Prostate gland (tissue), 2 donors: ENCODE results near the gene RELT. TPM values are rescaled to one million over a fixed set of nuclear protein-coding genes. Genes with fewer than 3 reads are reported as not detected.

Experiments used
- DNase-seq: peaks from one replicate; pipeline ENCODE4 v3.0.0-alpha.2; 2019; ENCODE audit warnings: low spot score
- H3K27ac ChIP-seq, 2 donors: fragments of 200-600 bp; sonication (generic); 2 replicates each; pipeline ENCODE4 v1.5.1; 2017 to 2019
- H3K27me3 ChIP-seq: fragments of 200-600 bp; sonication (generic); replicated peaks from 2 replicates; pipeline ENCODE4 v1.5.1; 2019; ENCODE audit not compliant: insufficient read depth
- H3K36me3 ChIP-seq, 2 donors: fragments of 200-600 bp; sonication (generic); 1 replicate in 1 of 2; 2 replicates in 1 of 2; pipeline versions ENCODE4 v1.5.1 to v1.8.1; 2017 to 2019
- H3K4me1 ChIP-seq: fragments of 200-600 bp; sonication (generic); replicated peaks from 2 replicates; pipeline ENCODE4 v1.5.1; 2019
- H3K4me3 ChIP-seq, 2 donors: fragments of 200-600 bp; sonication (generic); 2 replicates each; pipeline ENCODE4 v1.5.1; 2017 to 2019
- H3K9me3 ChIP-seq: fragments of 200-600 bp; sonication (generic); 2 replicates; pipeline ENCODE4 v1.5.1; 2017
- CTCF ChIP-seq, 4 experiments: fragments of 200-600 bp in 2 of 4; fragments of 450-650 bp in 2 of 4; sonication (generic) in 2 of 4; IDR thresholded peaks; 1 replicate in 3 of 4; 2 replicates in 1 of 4; pipeline ENCODE4 v1.5.1; 2016 to 2019; ENCODE audit warnings: antibody characterized with exemption in 4 of 4, mild to moderate bottlenecking in 2 of 4, moderate library complexity in 2 of 4
- POLR2A ChIP-seq: fragments of 450-650 bp; IDR thresholded peaks from one replicate; pipeline ENCODE4 v1.6.1; 2016; ENCODE audit warnings: antibody characterized with exemption, mild to moderate bottlenecking
- POLR2AphosphoS5 ChIP-seq: sonication (generic); formaldehyde crosslinking; IDR thresholded peaks from one replicate; pipeline ENCODE4 v1.6.1; 2017; ENCODE audit warnings: antibody characterized with exemption
- WGBS: methylation state at CpG from one replicate; pipeline ENCODE4 v1.1.5; 2018; 5-methylcytosine and 5-hydroxymethylcytosine counted together
- intact Hi-C: fragments of 100-400 bp; cut with DNase I; formaldehyde crosslinking; loops from one replicate; pipeline ENCODE4 v1.14.2; 2022
- total RNA-seq, 2 donors: library from RNA; depleted of rRNA; stranded (reverse); fragments of >200 nt; gene quantifications; one replicate each; pipeline ENCODE4 v1.1.0, GENCODE V29; 2016

RELT gene
- total RNA-seq, 2 donors from 2014 or later: 0.96 to 10.3 TPM

- peaks cover 8% of the 10 kb centered on the region for H3K4me1 ChIP-seq
- no peak overlapping the region for H3K27ac ChIP-seq
- TF ChIP-seq POLR2AphosphoS5: no peak
- no peak for TF ChIP-seq POLR2A
- TF ChIP-seq CTCF (IDR thresholded peaks at IDR 0.05): no peak
These were observed 5.4 kb downstream of the RELT start for GRCh38 chr11:73381589-73381988.

DNA sequence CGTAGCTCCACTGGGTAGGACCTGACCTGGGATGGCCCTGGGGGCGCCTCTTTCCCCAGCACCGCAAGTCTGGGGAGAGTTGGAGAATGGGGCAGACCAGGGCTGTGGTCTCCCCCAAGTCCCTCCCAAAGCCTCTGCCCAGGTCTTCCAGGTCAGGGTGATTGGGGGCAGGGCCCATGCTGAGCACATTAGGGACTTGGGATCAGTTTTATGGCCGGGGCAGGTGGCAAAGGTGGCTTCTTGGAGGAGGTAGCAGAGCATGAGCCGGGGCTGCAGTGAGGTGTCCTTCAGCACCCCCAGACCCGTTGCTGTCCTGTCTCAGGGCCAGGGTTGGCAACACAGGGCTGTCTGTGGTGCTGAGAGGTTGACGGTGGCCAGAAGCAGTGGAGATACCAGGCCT, 6.0 kb downstream of the RELT start:
- 95% methylated on average over 7 of the region's 7 CpGs for WGBS
- no peaks in the 10 kb centered on the region for H3K36me3 ChIP-seq
- intact Hi-C loops: no loop called here
- H3K27me3 ChIP-seq: no peaks in the 10 kb centered on the region
- H3K9me3 ChIP-seq: no peaks in the 10 kb centered on the region
- no peak overlapping the region for H3K27ac ChIP-seq
- no peak overlapping the region for H3K4me3 ChIP-seq
- H3K4me1 ChIP-seq: peaks cover 6% of the 10 kb centered on the region
- DNase-seq: no peak
- TF ChIP-seq CTCF (IDR thresholded peaks at IDR 0.05) (no peak), POLR2AphosphoS5 (no peak), POLR2A (no peak)

More at GRCh38 chr11:73381589-73381988, 5.4 kb downstream of the RELT start:
- H3K36me3 ChIP-seq: no peaks in the 10 kb centered on the region
- no peaks in the 10 kb centered on the region for H3K9me3 ChIP-seq
- no peaks in the 10 kb centered on the region for H3K27me3 ChIP-seq
- H3K4me3 ChIP-seq: no peak overlapping the region
- WGBS: 86% methylated on average over 6 of the region's 6 CpGs
- no peak for DNase-seq
- intact Hi-C loops: no loop called here

DNA sequence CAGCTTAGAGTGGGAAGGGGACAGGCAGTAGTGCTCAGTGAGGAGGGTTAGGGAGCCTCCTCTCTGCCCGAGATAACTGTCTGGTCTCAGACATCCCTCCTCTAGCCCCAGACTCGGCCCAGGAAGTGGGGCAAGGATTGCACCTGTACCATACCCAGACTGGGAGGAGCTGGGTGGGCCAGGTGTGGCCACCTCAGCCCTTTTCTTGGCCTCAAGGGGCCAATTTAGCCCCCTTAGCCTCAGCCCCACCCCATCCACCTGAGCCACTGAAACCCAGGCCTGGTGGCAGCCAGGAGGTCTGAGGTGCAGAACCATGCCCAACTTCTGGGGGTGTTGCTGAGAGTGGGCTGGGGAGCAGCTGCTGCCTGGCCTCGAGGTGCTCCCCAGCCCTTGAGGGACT, 6.5 kb downstream of the RELT start:
- Histone ChIP-seq H3K4me3 (no peak overlapping the region), H3K27ac (no peak overlapping the region), H3K9me3 (no peaks in the 10 kb centered on the region), H3K27me3 (no peaks in the 10 kb centered on the region), H3K4me1 (peaks cover 6% of the 10 kb centered on the region), H3K36me3 (no peaks in the 10 kb centered on the region)
- no peak for DNase-seq
- TF ChIP-seq POLR2A (no peak), POLR2AphosphoS5 (no peak), CTCF (IDR thresholded peaks at IDR 0.05) (no peak)
- 72% methylated on average over 3 of the region's 3 CpGs for WGBS
- intact Hi-C loops: no loop called here

- 69% methylated on average over 9 of the region's 9 CpGs for WGBS
- intact Hi-C loops: no loop called here
- DNase-seq: no peak
- no peaks in the 10 kb centered on the region for H3K9me3 ChIP-seq
- peaks cover 6% of the 10 kb centered on the region for H3K4me1 ChIP-seq
- no peak overlapping the region for H3K27ac ChIP-seq
- no peak overlapping the region for H3K4me3 ChIP-seq
- no peaks in the 10 kb centered on the region for H3K36me3 ChIP-seq
- H3K27me3 ChIP-seq: no peaks in the 10 kb centered on the region
- no peak for TF ChIP-seq CTCF (IDR thresholded peaks at IDR 0.05)
- no peak for TF ChIP-seq POLR2AphosphoS5
- TF ChIP-seq POLR2A: no peak
These were observed 7.3 kb downstream of the RELT start for GRCh38 chr11:73383249-73384124.

DNA sequence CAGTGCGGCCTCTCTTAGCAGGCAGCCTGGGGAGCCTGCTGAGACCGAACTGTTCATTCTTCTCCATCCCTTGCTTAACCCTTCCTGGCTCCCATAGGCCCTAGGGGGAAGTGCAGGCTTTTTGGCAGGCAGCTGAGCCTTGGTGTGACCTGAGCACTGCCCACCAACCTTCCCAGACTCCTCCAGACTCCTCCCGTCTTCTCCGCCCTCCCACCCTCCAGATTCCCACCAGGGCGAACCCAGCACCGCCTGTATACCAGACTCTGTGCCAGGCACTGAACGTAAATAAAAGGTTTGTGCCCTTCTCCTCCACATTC, 7.9 kb downstream of the RELT start:
- no peak for DNase-seq
- Histone ChIP-seq H3K4me1 (peaks cover 5% of the 10 kb centered on the region), H3K27ac (no peak overlapping the region), H3K27me3 (no peaks in the 10 kb centered on the region), H3K36me3 (no peaks in the 10 kb centered on the region), H3K4me3 (no peak overlapping the region), H3K9me3 (no peaks in the 10 kb centered on the region)
- 98% methylated on average over 7 of the region's 7 CpGs for WGBS
- intact Hi-C loops: no loop called here
- TF ChIP-seq CTCF (IDR thresholded peaks at IDR 0.05) (no peak), POLR2A (no peak), POLR2AphosphoS5 (no peak)
